Measurements from ENCODE around the gene ZNF467.
A peak's percentile ranks its signal among the peaks of the same experiment; 100 is the strongest.

ZNF467 gene

GRCh38 chr7:149787428-149788299 lies 14.3 kb upstream of the ZNF467 start:
- DNase-seq (ENCODE audit: low read depth in 2 of 3, low spot score in 1 of 3): no peak

- DNase-seq (ENCODE audit: low read depth in 2 of 3, low spot score in 1 of 3): no peak
These were observed 12.6 kb upstream of the ZNF467 start for GRCh38 chr7:149785983-149786382.

- DNase-seq (ENCODE audit: low read depth in 2 of 3, low spot score in 1 of 3): no peak
These were observed 12.0 kb upstream of the ZNF467 start for GRCh38 chr7:149785402-149785801.

- DNase-seq (ENCODE audit: low read depth in 2 of 3, low spot score in 1 of 3): no peak
These were observed 10.8 kb upstream of the ZNF467 start for GRCh38 chr7:149784251-149784608.

- DNase-seq (ENCODE audit: low read depth in 2 of 3, low spot score in 1 of 3): no peak
These were observed 10.2 kb upstream of the ZNF467 start for GRCh38 chr7:149783386-149784250.

- no peak for DNase-seq (ENCODE audit: low read depth in 2 of 3, low spot score in 1 of 3)
These were observed 9.4 kb upstream of the ZNF467 start for GRCh38 chr7:149782682-149783345.

- no peak for DNase-seq (ENCODE audit: low read depth in 2 of 3, low spot score in 1 of 3)
These were observed 8.5 kb upstream of the ZNF467 start for GRCh38 chr7:149781921-149782320.

- no peak for DNase-seq (ENCODE audit: low read depth in 2 of 3, low spot score in 1 of 3)
These were observed 7.4 kb upstream of the ZNF467 start for GRCh38 chr7:149780636-149781419.

GRCh38 chr7:149780056-149780455 lies 6.7 kb upstream of the ZNF467 start:
- no peak for DNase-seq (ENCODE audit: low read depth in 2 of 3, low spot score in 1 of 3)

- no peak for DNase-seq (ENCODE audit: low read depth in 2 of 3, low spot score in 1 of 3)
These were observed 6.1 kb upstream of the ZNF467 start for GRCh38 chr7:149779502-149779805.

- DNase-seq (ENCODE audit: low read depth in 2 of 3, low spot score in 1 of 3): no peak
These were observed 5.5 kb upstream of the ZNF467 start for GRCh38 chr7:149778696-149779501.

GRCh38 chr7:149778327-149778637 lies 4.9 kb upstream of the ZNF467 start:
- no peak for DNase-seq (ENCODE audit: low read depth in 2 of 3, low spot score in 1 of 3)

GRCh38 chr7:149777551-149778326 lies 4.4 kb upstream of the ZNF467 start:
- no peak for DNase-seq (ENCODE audit: low read depth in 2 of 3, low spot score in 1 of 3)

GRCh38 chr7:149776848-149777407 lies 3.5 kb upstream of the ZNF467 start:
- no peak for DNase-seq (ENCODE audit: low read depth in 2 of 3, low spot score in 1 of 3)

- DNase-seq (ENCODE audit: low read depth in 2 of 3, low spot score in 1 of 3): no peak
These were observed 2.9 kb upstream of the ZNF467 start for GRCh38 chr7:149776289-149776688.

- DNase-seq (ENCODE audit: low read depth in 2 of 3, low spot score in 1 of 3): no peak
These were observed 1.8 kb upstream of the ZNF467 start for GRCh38 chr7:149775176-149775556.

- no peak for DNase-seq (ENCODE audit: low read depth in 2 of 3, low spot score in 1 of 3)
These were observed 1.1 kb upstream of the ZNF467 start for GRCh38 chr7:149774237-149775175.

GRCh38 chr7:149772956-149773434 lies 393 bp downstream of the ZNF467 start:
- peak in 1 of 3 donors; percentile 26 for DNase-seq (ENCODE audit: low read depth in 2 of 3, low spot score in 1 of 3)

Data from stimulated activated CD4-positive, alpha-beta T cell treated with anti-CD3 and anti-CD28 coated beads, Interleukin-12 subunit alpha, Interleukin-12 subunit beta, amount 100 ng/mL, for 48 hours (primary cell).